ENCODE data around the gene NUDT4. TPM values are rescaled to one million over a fixed set of nuclear protein-coding genes. Genes with fewer than 3 reads are reported as not detected.

The NUDT4 gene
- total and polyA plus RNA-seq, 9 of the 15 experiments (the other 6 are each of a cell fraction or from before 2014, with no cell fraction given) = 38.1 to 164 (median 99.2) TPM

DNA sequence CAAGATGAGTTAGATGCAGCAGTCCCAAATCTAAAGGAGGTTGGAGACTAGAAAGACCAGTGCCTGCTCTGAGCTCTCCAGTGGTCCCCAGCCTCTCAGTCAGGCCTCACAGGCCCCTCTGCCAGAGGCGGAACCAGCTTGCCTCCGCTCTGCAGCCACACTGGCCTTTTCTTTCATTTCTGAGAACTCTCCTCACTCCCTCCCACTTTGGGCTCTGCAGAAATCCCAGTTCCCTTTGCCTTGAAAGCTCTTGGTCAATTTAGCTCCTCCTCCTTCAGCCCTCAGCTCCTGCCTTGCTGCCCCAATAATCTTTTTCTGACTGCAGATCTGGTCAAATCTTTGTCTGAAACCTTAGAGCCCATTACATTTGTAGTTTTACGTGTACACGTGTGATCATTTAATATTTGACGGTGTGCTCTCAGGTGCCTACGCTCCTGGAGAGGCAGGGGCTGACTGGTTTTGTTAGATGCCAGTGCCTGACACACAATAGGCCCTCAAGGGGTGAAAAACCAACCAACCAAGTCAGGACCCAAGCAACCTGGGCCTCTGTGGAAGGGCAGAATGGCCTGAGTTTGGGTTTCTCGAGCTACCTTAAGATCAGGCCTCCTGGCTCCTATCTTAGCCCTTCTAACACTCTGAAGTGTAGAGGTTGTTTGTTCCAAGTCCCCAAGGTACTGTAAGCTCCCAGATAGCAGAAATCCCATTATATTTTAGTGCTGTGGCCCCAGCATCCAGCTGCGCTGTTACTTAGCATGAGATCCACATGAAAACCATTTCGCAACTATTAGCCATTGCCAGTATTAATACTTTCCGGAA is 1.1 kb upstream of the NUDT4 start (continued):
- TF ChIP-seq, protein P1, sequence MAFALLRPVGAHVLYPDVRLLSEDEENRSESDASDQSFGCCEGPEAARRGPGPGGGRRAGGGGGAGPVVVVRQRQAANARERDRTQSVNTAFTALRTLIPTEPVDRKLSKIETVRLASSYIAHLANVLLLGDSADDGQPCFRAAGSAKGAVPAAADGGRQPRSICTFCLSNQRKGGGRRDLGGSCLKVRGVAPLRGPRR (CRISPR knock-in tag; IDR thresholded peaks at IDR 0.05) = 0 out of 2 replicates have a peak, but pooled peaks have one; percentile 6
- TF ChIP-seq, protein P2, sequence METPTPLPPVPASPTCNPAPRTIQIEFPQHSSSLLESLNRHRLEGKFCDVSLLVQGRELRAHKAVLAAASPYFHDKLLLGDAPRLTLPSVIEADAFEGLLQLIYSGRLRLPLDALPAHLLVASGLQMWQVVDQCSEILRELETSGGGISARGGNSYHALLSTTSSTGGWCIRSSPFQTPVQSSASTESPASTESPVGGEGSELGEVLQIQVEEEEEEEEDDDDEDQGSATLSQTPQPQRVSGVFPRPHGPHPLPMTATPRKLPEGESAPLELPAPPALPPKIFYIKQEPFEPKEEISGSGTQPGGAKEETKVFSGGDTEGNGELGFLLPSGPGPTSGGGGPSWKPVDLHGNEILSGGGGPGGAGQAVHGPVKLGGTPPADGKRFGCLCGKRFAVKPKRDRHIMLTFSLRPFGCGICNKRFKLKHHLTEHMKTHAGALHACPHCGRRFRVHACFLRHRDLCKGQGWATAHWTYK (CRISPR knock-in tag; IDR thresholded peaks at IDR 0.05) = peak; percentile 23; the same call in 1 of the 2 replicates
- TF ChIP-seq ETV5 (CRISPR knock-in tag; IDR thresholded peaks at IDR 0.05; ENCODE audit: low read depth) (peak; percentile 26; the same call in 1 of the 2 replicates), NONO (IDR thresholded peaks at IDR 0.05; ENCODE audit: low read depth in 2 of 2, low read length in 1 of 2) (0 out of 4 replicates have a peak, but pooled peaks of 1 of the 2 experiments have one; percentile 9), HDAC2 (IDR thresholded peaks at IDR 0.05) (no peak), ZNF766 (CRISPR knock-in tag; conservative IDR thresholded peaks at IDR 0.05) (0 out of 2 replicates have a peak, but pooled peaks have one; percentile 48), RHOXF2B (CRISPR knock-in tag; conservative IDR thresholded peaks at IDR 0.05) (peak; percentile 72; the same call in 1 of the 2 replicates), ZNF717 (CRISPR knock-in tag; IDR thresholded peaks at IDR 0.05) (no peak), ZNF551 (CRISPR knock-in tag; IDR thresholded peaks at IDR 0.05) (no peak)
- TF ChIP-seq, protein P3, sequence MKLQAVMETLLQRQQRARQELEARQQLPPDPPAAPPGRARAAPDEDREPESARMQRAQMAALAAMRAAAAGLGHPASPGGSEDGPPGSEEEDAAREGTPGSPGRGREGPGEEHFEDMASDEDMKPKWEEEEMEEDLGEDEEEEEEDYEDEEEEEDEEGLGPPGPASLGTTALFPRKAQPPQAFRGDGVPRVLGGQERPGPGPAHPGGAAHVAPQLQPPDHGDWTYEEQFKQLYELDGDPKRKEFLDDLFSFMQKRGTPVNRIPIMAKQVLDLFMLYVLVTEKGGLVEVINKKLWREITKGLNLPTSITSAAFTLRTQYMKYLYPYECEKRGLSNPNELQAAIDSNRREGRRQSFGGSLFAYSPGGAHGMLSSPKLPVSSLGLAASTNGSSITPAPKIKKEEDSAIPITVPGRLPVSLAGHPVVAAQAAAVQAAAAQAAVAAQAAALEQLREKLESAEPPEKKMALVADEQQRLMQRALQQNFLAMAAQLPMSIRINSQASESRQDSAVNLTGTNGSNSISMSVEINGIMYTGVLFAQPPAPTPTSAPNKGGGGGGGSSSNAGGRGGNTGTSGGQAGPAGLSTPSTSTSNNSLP (IDR thresholded peaks at IDR 0.05; ENCODE audit: borderline replicate concordance, low read depth, low read length) = no peak
- TF ChIP-seq, protein P4, sequence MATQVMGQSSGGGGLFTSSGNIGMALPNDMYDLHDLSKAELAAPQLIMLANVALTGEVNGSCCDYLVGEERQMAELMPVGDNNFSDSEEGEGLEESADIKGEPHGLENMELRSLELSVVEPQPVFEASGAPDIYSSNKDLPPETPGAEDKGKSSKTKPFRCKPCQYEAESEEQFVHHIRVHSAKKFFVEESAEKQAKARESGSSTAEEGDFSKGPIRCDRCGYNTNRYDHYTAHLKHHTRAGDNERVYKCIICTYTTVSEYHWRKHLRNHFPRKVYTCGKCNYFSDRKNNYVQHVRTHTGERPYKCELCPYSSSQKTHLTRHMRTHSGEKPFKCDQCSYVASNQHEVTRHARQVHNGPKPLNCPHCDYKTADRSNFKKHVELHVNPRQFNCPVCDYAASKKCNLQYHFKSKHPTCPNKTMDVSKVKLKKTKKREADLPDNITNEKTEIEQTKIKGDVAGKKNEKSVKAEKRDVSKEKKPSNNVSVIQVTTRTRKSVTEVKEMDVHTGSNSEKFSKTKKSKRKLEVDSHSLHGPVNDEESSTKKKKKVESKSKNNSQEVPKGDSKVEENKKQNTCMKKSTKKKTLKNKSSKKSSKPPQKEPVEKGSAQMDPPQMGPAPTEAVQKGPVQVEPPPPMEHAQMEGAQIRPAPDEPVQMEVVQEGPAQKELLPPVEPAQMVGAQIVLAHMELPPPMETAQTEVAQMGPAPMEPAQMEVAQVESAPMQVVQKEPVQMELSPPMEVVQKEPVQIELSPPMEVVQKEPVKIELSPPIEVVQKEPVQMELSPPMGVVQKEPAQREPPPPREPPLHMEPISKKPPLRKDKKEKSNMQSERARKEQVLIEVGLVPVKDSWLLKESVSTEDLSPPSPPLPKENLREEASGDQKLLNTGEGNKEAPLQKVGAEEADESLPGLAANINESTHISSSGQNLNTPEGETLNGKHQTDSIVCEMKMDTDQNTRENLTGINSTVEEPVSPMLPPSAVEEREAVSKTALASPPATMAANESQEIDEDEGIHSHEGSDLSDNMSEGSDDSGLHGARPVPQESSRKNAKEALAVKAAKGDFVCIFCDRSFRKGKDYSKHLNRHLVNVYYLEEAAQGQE (IDR thresholded peaks at IDR 0.05; ENCODE audit: borderline replicate concordance) = peak; percentile 19; the same call in 1 of the 2 replicates
- TF ChIP-seq, protein P4 (CRISPR knock-in tag; IDR thresholded peaks at IDR 0.05; ENCODE audit: low read depth) = no peak
